Duodenal mucosa (tissue), 2 donors: ENCODE data around the gene INSRR.

Experiments
- H3K27ac ChIP-seq: one replicate; pipeline ENCODE4 v1.7.0; 2013; ENCODE audit warnings: low read depth, low read length
- H3K27me3 ChIP-seq, 2 donors: one replicate each; pipeline ENCODE4 v1.7.0; 2013; ENCODE audit warnings: low read length in 2 of 2, control low read depth in 1 of 2; ENCODE audit not compliant: insufficient read depth in 2 of 2, control insufficient read depth in 1 of 2
- H3K36me3 ChIP-seq, 2 donors: one replicate each; pipeline ENCODE4 v1.7.0; 2013; ENCODE audit warnings: low read length in 2 of 2, control low read depth in 1 of 2; ENCODE audit not compliant: insufficient read depth in 2 of 2, control insufficient read depth in 1 of 2
- H3K4me1 ChIP-seq, 2 donors: one replicate each; pipeline ENCODE4 v1.7.0; 2013; ENCODE audit warnings: low read length in 2 of 2, control low read depth in 1 of 2; ENCODE audit not compliant: insufficient read depth in 2 of 2, control insufficient read depth in 1 of 2
- H3K4me3 ChIP-seq, 2 donors: one replicate each; pipeline ENCODE4 v1.7.0; 2013; ENCODE audit warnings: low read length in 2 of 2, low read depth in 1 of 2
- H3K9ac ChIP-seq, 2 donors: one replicate each; pipeline ENCODE4 v1.7.0; 2013; ENCODE audit warnings: low read length in 2 of 2, low read depth in 1 of 2
- H3K9me3 ChIP-seq, 2 donors: one replicate each; pipeline ENCODE4 v1.7.0; 2013; ENCODE audit warnings: low read length in 2 of 2, control low read depth in 1 of 2; ENCODE audit not compliant: control insufficient read depth in 1 of 2

INSRR gene

DNA sequence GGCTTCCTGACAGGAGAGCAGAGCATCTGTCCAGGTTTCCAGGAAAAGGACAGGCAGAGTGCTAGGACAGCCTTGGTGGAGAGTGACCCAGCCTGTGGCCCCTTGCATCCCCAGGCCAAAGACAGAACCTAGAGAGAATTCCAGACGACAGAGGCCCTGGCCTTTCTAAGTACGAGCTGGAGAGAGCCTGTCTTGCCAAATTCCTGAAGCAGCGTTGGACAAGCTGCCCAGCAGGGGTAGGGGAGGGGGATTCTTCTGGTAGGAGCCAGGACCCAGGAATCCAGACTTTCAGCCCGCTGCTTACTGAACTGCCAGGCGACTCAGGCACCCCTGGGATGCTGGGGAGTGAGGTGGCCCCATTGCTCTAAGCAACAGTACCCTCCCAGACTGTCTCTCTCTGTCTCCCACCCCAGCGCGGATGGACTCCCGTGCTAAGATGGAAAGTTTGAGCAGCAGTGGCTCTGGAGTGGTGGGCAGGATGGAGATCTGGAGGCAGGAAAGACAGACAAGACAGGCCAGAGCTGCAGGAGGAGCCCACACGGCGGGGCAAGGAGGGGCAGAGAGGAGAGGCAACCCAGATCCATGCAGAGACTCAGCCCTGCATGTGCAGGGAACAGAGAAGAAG lies 25.8 kb upstream of the INSRR start:
- Histone ChIP-seq H3K9me3 (no peaks in the 10 kb centered on the region), H3K4me3 (no peak overlapping the region), H3K9ac (no peak overlapping the region), H3K27me3 (peaks cover 24 to 40% of the 10 kb centered on the region in 2 donors), H3K36me3 (no peaks in the 10 kb centered on the region), H3K27ac (no peak overlapping the region), H3K4me1 (no peaks in the 10 kb centered on the region)

DNA sequence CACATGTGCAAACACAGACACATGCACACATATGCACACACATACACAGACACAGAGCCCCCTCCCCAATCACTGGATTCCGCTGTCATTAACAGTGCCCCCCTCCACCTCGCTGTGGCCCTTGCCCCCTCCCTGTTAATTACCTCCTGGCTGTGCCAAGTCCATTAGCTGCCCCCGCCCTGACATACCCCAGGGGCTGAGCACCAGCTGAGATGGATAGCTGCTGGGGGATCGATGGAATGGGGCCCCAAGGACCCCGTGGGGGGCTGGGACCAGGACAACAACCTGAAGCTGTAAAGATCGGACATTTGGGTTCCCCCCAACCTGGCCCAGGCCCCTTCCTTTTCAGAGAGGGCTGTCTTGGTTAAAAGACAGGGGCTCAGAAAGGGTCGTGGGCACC lies 25.0 kb upstream of the INSRR start:
- Histone ChIP-seq H3K9me3 (no peaks in the 10 kb centered on the region), H3K4me1 (no peaks in the 10 kb centered on the region), H3K27ac (no peak overlapping the region), H3K27me3 (peaks cover 24 to 40% of the 10 kb centered on the region in 2 donors), H3K9ac (no peak overlapping the region), H3K36me3 (no peaks in the 10 kb centered on the region), H3K4me3 (no peak overlapping the region)

DNA sequence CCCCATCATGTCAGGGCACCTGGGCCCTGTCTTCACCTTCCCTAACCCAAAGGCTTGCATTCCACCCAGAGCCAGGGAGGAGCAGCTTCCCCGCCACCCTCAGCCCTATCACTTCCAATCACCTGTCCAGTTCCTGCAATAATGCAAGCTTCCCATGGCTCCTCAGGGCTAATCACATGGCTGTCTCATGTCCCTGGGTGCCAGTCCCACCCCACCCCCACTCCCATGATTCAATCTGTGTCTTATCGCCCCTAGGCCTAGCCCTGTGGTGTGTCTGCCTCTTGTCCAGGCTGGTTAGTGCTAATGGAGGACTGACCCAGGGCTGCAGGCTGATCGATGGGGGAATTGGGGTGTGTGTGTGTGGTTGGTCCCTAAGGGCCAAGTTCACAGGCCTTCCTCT lies 23.6 kb upstream of the INSRR start:
- H3K9me3 ChIP-seq = no peaks in the 10 kb centered on the region
- H3K27me3 ChIP-seq = peaks cover 20 to 46% of the 10 kb centered on the region in 2 donors
- no peak overlapping the region for H3K27ac ChIP-seq
- H3K4me3 ChIP-seq = no peak overlapping the region
- no peaks in the 10 kb centered on the region for H3K36me3 ChIP-seq
- H3K9ac ChIP-seq = no peak overlapping the region
- H3K4me1 ChIP-seq = no peaks in the 10 kb centered on the region

DNA sequence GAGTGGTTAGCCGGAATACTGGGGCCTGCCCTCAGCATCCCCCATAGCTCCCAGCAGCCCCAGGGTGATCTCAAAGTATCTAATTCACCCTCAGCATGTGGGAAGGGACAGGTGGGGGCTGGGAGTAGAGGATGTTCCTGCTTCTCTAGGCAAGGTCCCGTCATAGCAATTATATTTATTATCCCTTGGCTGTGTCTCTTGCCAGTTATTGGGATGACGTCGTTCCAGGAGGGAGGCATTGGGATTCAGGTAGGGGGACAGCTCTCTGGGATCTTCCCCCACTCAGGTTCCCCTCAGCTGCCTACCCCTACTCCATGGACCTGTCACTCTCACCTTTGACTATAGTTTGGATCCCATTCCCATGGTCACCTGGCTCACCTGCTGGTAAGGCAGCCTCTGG lies 22.7 kb upstream of the INSRR start:
- Histone ChIP-seq H3K27ac (no peak overlapping the region), H3K36me3 (no peaks in the 10 kb centered on the region), H3K4me1 (no peaks in the 10 kb centered on the region), H3K4me3 (no peak overlapping the region), H3K27me3 (peaks cover 19 to 43% of the 10 kb centered on the region in 2 donors), H3K9me3 (no peaks in the 10 kb centered on the region), H3K9ac (no peak overlapping the region)

DNA sequence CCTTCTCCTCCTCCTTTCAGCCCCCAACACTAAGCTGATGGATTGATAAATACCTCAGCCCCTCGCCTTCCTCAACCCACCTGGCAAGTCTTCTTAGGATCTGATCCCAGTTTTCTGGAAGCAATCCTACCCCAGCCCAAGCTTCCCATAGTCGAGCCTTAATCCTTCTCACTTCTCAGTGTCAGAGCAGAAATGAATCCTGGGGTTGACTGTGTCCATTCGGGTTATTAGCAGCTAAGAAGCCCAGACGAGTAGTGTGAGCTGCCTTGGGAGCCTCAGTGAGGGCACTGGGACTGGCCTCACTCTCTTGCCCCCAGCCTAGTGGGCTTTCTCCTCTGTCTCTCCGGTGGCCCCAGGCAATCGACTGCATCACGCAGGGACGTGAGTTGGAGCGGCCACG lies 22.2 kb upstream of the INSRR start:
- Histone ChIP-seq H3K9ac (no peak overlapping the region), H3K27me3 (peaks cover 16 to 38% of the 10 kb centered on the region in 2 donors)

DNA sequence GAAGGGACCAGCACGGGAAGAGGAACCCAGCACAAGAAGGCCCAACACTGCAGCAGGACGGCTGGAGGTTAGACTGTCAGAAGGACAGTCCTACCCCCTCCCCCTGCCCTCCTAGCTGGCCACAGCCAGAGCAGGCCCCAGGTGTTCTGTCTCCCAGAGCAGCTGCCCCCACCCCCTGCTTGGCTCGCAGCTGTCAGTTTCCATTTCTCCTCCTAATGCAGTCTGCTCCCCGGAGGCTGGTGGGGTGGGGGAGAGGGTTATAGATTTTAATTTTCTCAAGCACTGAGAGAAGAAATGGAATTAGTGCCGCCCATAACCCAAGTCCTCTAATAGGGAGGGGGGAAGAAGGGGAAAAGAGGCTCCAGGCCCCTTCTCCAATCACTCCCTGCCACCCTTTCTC lies 21.6 kb upstream of the INSRR start:
- Histone ChIP-seq H3K27ac (no peak overlapping the region), H3K4me3 (no peak overlapping the region), H3K4me1 (no peaks in the 10 kb centered on the region), H3K9me3 (no peaks in the 10 kb centered on the region), H3K27me3 (peaks cover 16 to 38% of the 10 kb centered on the region in 2 donors), H3K9ac (no peak overlapping the region), H3K36me3 (no peaks in the 10 kb centered on the region)

More for the DNA sequence above, 22.2 kb upstream of the INSRR start:
- Histone ChIP-seq H3K36me3 (no peaks in the 10 kb centered on the region), H3K27ac (no peak overlapping the region), H3K4me3 (no peak overlapping the region), H3K4me1 (no peaks in the 10 kb centered on the region), H3K9me3 (no peaks in the 10 kb centered on the region)

DNA sequence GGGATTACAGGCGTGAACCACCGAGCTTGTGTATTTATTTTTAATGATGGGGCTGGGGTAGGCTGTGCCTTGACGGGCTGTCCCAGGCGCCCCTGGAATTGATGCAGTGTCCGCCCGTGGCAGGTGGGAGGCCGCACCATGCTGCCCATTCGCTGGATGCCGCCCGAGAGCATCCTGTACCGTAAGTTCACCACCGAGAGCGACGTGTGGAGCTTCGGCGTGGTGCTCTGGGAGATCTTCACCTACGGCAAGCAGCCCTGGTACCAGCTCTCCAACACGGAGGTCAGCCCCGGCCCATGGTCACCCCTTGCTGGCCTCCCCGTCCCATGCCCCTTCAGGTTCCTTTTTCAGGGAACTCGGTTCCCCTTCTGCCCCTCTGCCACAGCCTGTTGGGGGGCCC lies 21.0 kb upstream of the INSRR start:
- Histone ChIP-seq H3K27me3 (peaks cover 16 to 36% of the 10 kb centered on the region in 2 donors), H3K4me3 (no peak overlapping the region), H3K4me1 (no peaks in the 10 kb centered on the region), H3K9me3 (no peaks in the 10 kb centered on the region), H3K36me3 (no peaks in the 10 kb centered on the region), H3K9ac (no peak overlapping the region), H3K27ac (no peak overlapping the region)

DNA sequence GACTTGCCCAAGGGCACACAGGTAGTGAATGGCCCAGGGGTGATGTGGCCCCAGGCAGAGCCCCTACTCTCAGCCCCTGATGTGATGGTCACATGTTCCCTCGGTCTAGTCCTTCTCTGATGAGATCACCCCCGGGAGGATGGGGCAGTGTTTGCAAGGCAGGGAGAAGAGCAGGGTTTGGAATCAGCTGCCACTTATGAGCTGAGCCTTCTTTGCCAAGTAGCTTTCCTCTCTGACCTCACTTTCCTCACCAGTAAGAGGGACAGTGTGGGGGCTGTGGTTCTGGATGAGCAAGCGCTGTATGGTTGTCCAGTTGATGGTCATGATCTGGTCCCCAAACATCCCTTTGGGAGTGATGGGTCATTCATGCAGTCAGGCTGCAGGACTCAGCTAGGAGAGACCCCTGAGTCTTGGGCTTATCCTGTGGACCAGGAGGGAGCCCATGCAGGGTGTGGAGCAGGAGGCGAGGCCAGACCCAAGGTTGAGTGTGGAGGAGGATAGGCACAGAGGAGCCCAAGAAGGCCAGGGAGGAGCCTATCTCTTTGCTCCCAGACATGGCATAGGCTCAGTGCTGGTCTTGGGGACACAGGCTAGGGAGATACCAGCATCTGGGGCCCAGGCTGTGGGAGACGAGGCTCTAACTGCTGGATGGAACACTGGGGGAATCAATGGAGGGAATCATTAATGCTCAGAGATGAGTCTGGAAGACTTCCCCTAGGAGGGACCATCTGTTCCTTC lies 18.7 kb upstream of the INSRR start:
- H3K4me1 ChIP-seq = no peaks in the 10 kb centered on the region
- H3K36me3 ChIP-seq = no peaks in the 10 kb centered on the region
- no peak overlapping the region for H3K4me3 ChIP-seq
- no peaks in the 10 kb centered on the region for H3K9me3 ChIP-seq
- peaks cover 7 to 21% of the 10 kb centered on the region in 2 donors for H3K27me3 ChIP-seq
- H3K27ac ChIP-seq = no peak overlapping the region
- no peak overlapping the region for H3K9ac ChIP-seq

DNA sequence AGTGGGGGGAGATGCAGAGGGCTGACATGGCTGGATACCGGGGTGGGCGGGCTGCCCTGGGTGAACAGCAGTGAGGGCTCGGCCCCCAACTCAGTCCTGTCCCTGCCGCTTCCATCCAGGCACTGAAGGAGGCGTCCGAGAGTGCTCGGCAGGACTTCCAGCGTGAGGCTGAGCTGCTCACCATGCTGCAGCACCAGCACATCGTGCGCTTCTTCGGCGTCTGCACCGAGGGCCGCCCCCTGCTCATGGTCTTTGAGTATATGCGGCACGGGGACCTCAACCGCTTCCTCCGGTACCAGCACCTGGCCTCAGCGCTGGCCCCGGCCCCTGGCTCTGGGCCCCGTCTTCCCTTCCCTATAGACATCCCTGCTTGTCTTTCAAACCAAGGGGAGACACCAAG lies 17.4 kb upstream of the INSRR start:
- Histone ChIP-seq H3K36me3 (no peaks in the 10 kb centered on the region), H3K9me3 (no peaks in the 10 kb centered on the region), H3K27me3 (peaks cover 0 to 12% of the 10 kb centered on the region in 2 donors), H3K4me1 (no peaks in the 10 kb centered on the region), H3K9ac (no peak overlapping the region), H3K27ac (no peak overlapping the region), H3K4me3 (no peak overlapping the region)

DNA sequence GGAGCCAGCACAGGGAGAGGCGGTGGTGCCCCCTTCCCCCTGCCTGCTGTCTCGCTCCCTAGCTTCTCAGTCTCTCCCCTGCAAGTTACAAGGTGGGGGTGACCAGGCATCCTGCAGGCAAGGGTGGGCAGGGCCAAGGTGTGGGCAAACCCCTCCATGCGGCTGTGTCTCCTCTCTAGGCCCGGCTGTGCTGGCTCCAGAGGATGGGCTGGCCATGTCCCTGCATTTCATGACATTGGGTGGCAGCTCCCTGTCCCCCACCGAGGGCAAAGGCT lies 16.4 kb upstream of the INSRR start:
- Histone ChIP-seq H3K27ac (no peak overlapping the region), H3K9ac (no peak overlapping the region), H3K36me3 (no peaks in the 10 kb centered on the region), H3K27me3 (peaks cover 0 to 9% of the 10 kb centered on the region in 2 donors), H3K9me3 (no peaks in the 10 kb centered on the region), H3K4me1 (no peaks in the 10 kb centered on the region), H3K4me3 (no peak overlapping the region)
